Measurements from ENCODE around the gene NUP93. TPM values are rescaled to one million over a fixed set of nuclear protein-coding genes. Genes with fewer than 3 reads are reported as not detected.

NUP93 gene
- total RNA-seq, 1 donor from 2014 or later = 92.9 TPM

DNA sequence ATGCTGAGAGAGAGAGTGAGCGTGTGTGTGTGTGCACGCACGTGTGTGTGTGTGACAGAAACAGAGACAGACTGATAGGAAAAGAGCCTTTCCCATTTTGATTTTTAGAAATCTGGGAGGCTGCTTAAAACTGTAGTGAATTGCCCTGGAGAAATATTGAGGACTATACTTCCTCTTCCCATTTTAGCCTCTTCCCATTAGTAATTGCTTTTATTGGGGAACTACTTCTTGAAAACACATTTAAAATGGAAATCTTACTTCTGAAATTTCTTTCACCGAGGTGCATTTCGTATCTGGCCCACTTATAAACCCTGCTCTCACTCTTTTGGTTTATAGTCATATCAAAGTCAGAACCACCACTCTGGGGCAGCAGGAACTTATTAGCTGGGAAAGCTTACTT is 47.1 kb downstream of the NUP93 start:
- Mint-ChIP-seq H3K27ac (ENCODE audit: unreplicated experiment) (no peak overlapping the region), H3K4me1 (ENCODE audit: unreplicated experiment) (peaks cover 11% of the 10 kb centered on the region), H3K9me3 (ENCODE audit: unreplicated experiment) (no peaks in the 10 kb centered on the region), H3K27me3 (ENCODE audit: unreplicated experiment) (peaks cover 2% of the 10 kb centered on the region), H3K4me3 (ENCODE audit: unreplicated experiment) (no peak overlapping the region), H3K36me3 (ENCODE audit: low read depth, unreplicated experiment) (no peaks in the 10 kb centered on the region)
- DNase-seq (ENCODE audit: low spot score) = no peak
- TF ChIP-seq, protein P1, sequence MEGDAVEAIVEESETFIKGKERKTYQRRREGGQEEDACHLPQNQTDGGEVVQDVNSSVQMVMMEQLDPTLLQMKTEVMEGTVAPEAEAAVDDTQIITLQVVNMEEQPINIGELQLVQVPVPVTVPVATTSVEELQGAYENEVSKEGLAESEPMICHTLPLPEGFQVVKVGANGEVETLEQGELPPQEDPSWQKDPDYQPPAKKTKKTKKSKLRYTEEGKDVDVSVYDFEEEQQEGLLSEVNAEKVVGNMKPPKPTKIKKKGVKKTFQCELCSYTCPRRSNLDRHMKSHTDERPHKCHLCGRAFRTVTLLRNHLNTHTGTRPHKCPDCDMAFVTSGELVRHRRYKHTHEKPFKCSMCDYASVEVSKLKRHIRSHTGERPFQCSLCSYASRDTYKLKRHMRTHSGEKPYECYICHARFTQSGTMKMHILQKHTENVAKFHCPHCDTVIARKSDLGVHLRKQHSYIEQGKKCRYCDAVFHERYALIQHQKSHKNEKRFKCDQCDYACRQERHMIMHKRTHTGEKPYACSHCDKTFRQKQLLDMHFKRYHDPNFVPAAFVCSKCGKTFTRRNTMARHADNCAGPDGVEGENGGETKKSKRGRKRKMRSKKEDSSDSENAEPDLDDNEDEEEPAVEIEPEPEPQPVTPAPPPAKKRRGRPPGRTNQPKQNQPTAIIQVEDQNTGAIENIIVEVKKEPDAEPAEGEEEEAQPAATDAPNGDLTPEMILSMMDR (IDR thresholded peaks at IDR 0.05; ENCODE audit: unreplicated experiment) = no peak

DNA sequence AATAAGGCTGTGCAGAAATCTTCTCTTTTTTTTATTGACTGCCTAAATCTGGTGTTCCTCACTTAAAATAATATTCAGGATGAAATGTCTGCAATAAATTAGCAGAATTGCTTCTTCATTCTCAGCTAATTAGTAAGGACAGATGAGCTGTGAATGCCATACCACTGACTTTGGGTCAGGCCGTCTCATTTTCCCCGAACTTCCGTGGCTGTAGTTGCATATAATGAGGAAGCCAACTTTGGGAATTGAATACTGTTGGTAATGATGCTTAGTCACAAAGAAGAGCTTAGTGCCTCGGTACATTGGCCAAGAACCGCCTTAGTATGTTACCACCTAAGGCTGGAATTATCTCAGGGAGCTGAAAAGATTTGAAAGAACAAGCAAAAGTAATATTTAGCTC is 47.6 kb downstream of the NUP93 start:
- DNase-seq (ENCODE audit: low spot score) = no peak
- Mint-ChIP-seq H3K36me3 (ENCODE audit: low read depth, unreplicated experiment) (no peaks in the 10 kb centered on the region), H3K4me1 (ENCODE audit: unreplicated experiment) (peaks cover 9% of the 10 kb centered on the region), H3K9me3 (ENCODE audit: unreplicated experiment) (no peaks in the 10 kb centered on the region), H3K27me3 (ENCODE audit: unreplicated experiment) (peaks cover 2% of the 10 kb centered on the region), H3K4me3 (ENCODE audit: unreplicated experiment) (no peak overlapping the region), H3K27ac (ENCODE audit: unreplicated experiment) (no peak overlapping the region)
- TF ChIP-seq, protein P1 (IDR thresholded peaks at IDR 0.05; ENCODE audit: unreplicated experiment) = no peak

DNA sequence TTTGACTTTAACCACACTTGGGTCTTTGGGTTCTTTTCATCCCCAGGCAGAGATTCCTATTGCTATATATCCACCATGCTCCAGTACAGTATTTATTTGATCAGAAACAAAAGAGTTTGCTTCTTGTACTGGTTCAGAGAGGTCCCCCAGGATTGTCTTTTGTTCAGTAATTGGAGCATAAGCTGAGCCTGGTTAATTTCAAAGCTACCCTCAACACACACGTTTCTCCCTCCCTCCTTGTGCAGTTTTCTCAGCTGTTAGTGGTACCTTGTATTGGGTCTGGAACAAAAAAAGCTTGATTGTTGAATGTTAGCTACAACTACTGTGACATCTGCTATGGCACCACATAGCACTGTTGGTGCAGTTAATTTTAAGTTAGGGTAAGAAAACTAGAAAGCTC is 50.0 kb downstream of the NUP93 start:
- no peak for DNase-seq (ENCODE audit: low spot score)
- Mint-ChIP-seq H3K27me3 (ENCODE audit: unreplicated experiment) (peaks cover 2% of the 10 kb centered on the region), H3K9me3 (ENCODE audit: unreplicated experiment) (no peaks in the 10 kb centered on the region), H3K27ac (ENCODE audit: unreplicated experiment) (no peak overlapping the region), H3K4me1 (ENCODE audit: unreplicated experiment) (peaks cover 2% of the 10 kb centered on the region), H3K36me3 (ENCODE audit: low read depth, unreplicated experiment) (no peaks in the 10 kb centered on the region), H3K4me3 (ENCODE audit: unreplicated experiment) (no peak overlapping the region)
- TF ChIP-seq, protein P1 (IDR thresholded peaks at IDR 0.05; ENCODE audit: unreplicated experiment) = no peak

DNA sequence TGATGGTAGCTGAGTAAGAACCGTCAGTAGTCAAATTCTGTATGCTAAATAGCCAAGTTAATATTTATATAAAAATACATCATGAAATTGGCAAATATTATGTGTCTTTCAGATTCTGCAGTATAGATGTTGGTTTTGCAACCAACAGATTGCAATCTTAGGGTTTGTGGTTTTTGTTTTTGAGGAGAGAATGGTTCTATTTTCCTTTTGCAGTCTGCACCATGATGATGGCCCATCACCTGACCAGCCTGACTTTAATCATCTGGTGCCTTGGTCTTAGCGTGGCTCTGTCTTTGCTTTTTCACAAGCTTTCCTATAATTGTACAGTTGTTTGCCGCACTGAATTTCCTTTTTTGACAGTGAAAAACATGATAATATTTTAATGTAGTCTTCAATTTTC is 50.7 kb downstream of the NUP93 start:
- TF ChIP-seq, protein P1 (IDR thresholded peaks at IDR 0.05; ENCODE audit: unreplicated experiment) = no peak
- Mint-ChIP-seq H3K36me3 (ENCODE audit: low read depth, unreplicated experiment) (no peaks in the 10 kb centered on the region), H3K27me3 (ENCODE audit: unreplicated experiment) (peaks cover 2% of the 10 kb centered on the region), H3K4me1 (ENCODE audit: unreplicated experiment) (peaks cover 2% of the 10 kb centered on the region), H3K4me3 (ENCODE audit: unreplicated experiment) (no peak overlapping the region), H3K27ac (ENCODE audit: unreplicated experiment) (no peak overlapping the region), H3K9me3 (ENCODE audit: unreplicated experiment) (no peaks in the 10 kb centered on the region)
- no peak for DNase-seq (ENCODE audit: low spot score)

DNA sequence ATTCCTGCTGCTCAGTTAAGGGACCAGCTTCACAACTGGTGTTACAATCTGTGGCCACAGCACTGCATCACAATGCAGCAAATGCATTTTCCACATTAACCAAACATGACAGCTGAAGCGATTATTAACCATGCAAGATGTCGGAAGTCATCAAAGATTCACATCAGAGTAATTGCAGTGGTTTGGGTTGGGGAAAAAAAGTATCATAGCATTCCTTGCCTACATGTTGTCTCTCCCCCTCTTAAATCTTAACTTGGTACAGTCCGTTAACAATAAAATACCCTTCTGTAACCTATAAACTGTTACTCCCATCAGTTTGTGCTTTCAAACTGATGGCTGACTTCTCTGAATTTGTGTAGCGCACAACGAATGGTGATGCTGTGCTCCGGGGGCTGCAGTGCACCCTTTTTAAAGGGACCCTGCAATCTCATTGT is 51.6 kb downstream of the NUP93 start:
- no peaks in the 10 kb centered on the region for H3K36me3 Mint-ChIP-seq (ENCODE audit: low read depth, unreplicated experiment)
- no peak overlapping the region for H3K27ac Mint-ChIP-seq (ENCODE audit: unreplicated experiment)
- no peak overlapping the region for H3K4me3 Mint-ChIP-seq (ENCODE audit: unreplicated experiment)
- TF ChIP-seq, protein P1 (IDR thresholded peaks at IDR 0.05; ENCODE audit: unreplicated experiment) = no peak
- peaks cover 2% of the 10 kb centered on the region for H3K4me1 Mint-ChIP-seq (ENCODE audit: unreplicated experiment)
- no peak for DNase-seq (ENCODE audit: low spot score)
- H3K9me3 Mint-ChIP-seq (ENCODE audit: unreplicated experiment) = no peaks in the 10 kb centered on the region
- peaks cover 2% of the 10 kb centered on the region for H3K27me3 Mint-ChIP-seq (ENCODE audit: unreplicated experiment)
